Activated CD4-positive, CD25-positive, alpha-beta regulatory T cell treated with anti-CD3 and anti-CD28 coated beads, Interleukin-2, amount 50 U/mL, for 24 hours (primary cell): ENCODE results near the gene CDKN2B-AS1.
"Not testable (repeated sequence)": the region's sequence is repeated elsewhere in the genome, so short reads cannot be mapped to it uniquely, and the experiment has no call there.

Experiments
- ATAC-seq, 2 donors: fragments of 150-1000 bp; cut with Tn5 transposase; one replicate each; pipeline ENCODE4 v1.10.0; 2021; ENCODE audit warnings: mild to moderate bottlenecking in 1 of 2, moderate library complexity in 1 of 2

Gene CDKN2B-AS1

GRCh38 chr9:21994556-21995005 is at the start of gene CDKN2B-AS1:
Gene CDKN2B-AS1 (plus strand): TSS chr9:21994791.
- peak; percentile 41 to 51 for ATAC-seq

GRCh38 chr9:21945606-21946005 is 49.0 kb upstream of the CDKN2B-AS1 start:
- ATAC-seq, result no peak

- ATAC-seq, result peak; percentile 60 to 68
Measured at GRCh38 chr9:21958833-21959232, 35.8 kb upstream of the CDKN2B-AS1 start.

GRCh38 chr9:21959268-21959667 is 35.3 kb upstream of the CDKN2B-AS1 start:
- not testable (repeated sequence) for ATAC-seq

- ATAC-seq, result no peak
Measured at GRCh38 chr9:21961569-21961968, 33.0 kb upstream of the CDKN2B-AS1 start.

GRCh38 chr9:21964925-21965385 is 29.6 kb upstream of the CDKN2B-AS1 start:
- peak; percentile 65 to 75 for ATAC-seq

- ATAC-seq, result peak; percentile 55
Measured at GRCh38 chr9:21965401-21965951, 29.1 kb upstream of the CDKN2B-AS1 start.

GRCh38 chr9:21966140-21966851 is 28.3 kb upstream of the CDKN2B-AS1 start:
- ATAC-seq, result no peak

- ATAC-seq, result no peak
Measured at GRCh38 chr9:21967169-21967568, 27.4 kb upstream of the CDKN2B-AS1 start.

GRCh38 chr9:21967702-21968101 is 26.9 kb upstream of the CDKN2B-AS1 start:
- no peak for ATAC-seq

GRCh38 chr9:21968331-21969010 is 26.1 kb upstream of the CDKN2B-AS1 start:
- no peak for ATAC-seq

- no peak for ATAC-seq
Measured at GRCh38 chr9:21969011-21969940, 25.3 kb upstream of the CDKN2B-AS1 start.

- ATAC-seq, result no peak
Measured at GRCh38 chr9:21969951-21970799, 24.4 kb upstream of the CDKN2B-AS1 start.

GRCh38 chr9:21970800-21971640 is 23.6 kb upstream of the CDKN2B-AS1 start:
- ATAC-seq, result no peak

- ATAC-seq, result no peak
Measured at GRCh38 chr9:21972361-21972760, 22.2 kb upstream of the CDKN2B-AS1 start.

GRCh38 chr9:21974343-21974721 is 20.3 kb upstream of the CDKN2B-AS1 start:
- no peak for ATAC-seq

GRCh38 chr9:21974722-21975409 is 19.7 kb upstream of the CDKN2B-AS1 start:
- peak; percentile 48 to 60 for ATAC-seq

- no peak for ATAC-seq
Measured at GRCh38 chr9:21976334-21976875, 18.2 kb upstream of the CDKN2B-AS1 start.

GRCh38 chr9:21982391-21982790 is 12.2 kb upstream of the CDKN2B-AS1 start:
- no peak for ATAC-seq
